Stimulated activated CD8-positive, alpha-beta memory T cell treated with anti-CD3 and anti-CD28 coated beads, Interleukin-12 subunit alpha, Interleukin-12 subunit beta, amount 100 ng/mL, for 24 hours (primary cell): ENCODE results near the gene DLL1.

Experiments used
- DNase-seq: peaks from one replicate; pipeline ENCODE4 v3.0.0-alpha.2; 2020; ENCODE audit errors: extremely low read depth

DLL1 gene

DNA sequence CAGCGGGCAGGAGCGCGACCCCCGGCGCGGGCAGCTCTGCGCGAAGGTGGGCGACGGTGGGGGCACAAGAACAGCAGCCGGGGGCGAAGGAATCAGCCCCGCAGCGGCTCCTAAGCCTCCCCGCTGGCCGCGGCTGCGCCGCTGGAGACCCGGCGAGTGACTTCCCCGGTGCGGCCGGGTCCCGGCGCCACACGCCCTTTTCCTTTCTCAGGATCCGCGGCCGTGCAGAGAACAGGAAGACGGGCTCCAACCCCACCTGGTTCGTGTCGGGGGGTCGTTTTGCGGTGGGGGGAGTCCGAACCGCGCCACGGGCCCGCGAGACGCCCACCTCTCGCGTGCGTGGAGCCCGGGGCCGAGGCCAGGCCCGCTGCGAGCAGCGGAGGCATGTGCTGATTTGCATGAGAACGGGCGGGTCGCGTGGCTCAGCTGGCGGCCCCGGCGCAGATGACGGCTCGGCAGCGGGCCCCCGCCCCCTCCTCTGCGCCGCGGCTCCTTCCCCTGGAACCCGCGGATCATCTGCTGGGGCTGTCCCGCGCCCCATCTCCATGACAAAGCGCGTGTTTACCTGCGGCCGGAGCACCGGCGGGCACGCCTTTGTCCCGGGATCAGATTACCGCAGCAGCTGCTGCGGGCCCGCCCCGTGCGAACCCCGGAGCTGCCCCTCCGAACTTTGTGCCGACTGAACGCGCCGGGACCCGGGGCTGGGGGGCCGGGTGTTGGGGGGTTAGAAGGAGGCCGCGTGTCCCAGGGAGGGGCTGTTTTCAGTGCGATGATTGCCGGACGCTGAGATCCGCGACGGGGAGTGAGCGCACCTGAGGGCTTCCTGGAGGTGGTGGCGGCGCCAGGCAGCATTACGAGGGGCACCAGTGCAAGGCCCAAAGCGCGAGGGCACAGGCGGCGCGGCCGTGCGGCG, 4.9 kb upstream of the DLL1 start:
- no peak for DNase-seq

DNA sequence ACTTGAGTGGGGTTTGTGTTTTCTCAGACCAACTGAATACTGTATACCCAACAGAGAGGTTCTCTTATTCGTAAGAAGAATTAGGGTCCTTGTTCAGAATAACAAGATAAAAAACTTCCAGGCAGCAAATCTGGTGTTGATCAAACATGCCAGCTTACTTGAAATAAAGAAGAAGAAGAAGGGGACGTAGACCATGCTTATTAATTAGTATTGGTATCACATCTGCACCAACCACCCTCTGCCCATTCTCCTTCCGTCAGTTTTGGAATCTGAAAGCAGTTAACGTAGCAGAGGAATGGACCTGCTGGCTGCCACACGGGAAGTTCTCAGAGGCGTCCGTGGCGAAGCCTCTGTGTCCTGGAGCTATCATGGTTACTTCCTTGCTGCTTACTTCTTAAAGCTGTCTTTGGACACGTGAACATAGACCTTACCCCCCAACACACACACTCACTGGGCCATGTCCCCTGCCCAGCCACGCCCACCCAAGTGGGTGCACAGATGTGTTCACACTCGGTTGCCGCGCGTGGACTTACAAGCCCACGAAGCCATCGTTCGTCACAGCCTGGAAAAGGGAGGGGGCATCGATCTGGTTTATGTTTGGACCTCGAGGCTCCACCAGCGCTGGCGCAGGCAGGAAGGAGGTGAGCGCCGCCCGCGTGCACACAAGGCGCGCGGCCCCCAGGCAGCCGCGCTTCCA, 4.1 kb upstream of the DLL1 start:
- no peak for DNase-seq

DNA sequence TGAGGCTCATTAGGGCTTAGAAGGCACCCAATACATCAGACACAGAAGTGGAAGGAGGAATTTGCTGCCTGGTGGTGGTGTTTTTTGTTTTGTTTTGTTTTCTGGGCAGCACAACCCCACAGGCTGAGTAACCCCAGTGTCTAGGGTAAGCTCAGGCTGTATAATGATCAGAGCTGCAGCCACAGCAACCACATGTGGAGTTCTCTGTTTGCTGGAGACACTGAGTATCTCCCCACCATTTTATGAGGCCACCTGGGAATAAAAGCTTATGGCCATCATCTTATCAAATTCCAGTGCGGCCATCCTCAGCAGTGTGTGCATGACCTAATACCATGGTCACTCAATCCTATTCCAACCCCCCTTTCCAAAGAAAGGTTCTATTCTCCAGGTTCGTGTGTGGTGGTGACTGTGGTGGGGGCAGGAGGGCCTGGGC, 3.4 kb upstream of the DLL1 start:
- no peak for DNase-seq

GRCh38 chr6:170293341-170294231, 2.7 kb upstream of the DLL1 start:
- DNase-seq: no peak

- no peak for DNase-seq
These were observed 1.7 kb upstream of the DLL1 start for GRCh38 chr6:170292407-170293158.

DNA sequence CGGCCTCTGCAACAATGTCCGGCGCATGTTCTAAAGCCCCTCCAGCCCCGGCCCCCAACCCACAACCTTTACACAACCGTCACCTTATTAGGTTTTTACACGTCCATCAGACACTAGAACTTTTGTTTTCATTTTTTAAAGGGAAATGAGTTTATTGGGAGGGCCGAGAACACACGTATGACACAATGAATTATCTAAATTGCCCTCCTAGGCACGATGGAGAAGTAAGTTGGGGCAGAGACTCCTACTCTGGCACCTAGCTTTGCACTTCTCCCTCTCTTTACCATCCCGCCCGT, 1.2 kb upstream of the DLL1 start:
- no peak for DNase-seq

DNA sequence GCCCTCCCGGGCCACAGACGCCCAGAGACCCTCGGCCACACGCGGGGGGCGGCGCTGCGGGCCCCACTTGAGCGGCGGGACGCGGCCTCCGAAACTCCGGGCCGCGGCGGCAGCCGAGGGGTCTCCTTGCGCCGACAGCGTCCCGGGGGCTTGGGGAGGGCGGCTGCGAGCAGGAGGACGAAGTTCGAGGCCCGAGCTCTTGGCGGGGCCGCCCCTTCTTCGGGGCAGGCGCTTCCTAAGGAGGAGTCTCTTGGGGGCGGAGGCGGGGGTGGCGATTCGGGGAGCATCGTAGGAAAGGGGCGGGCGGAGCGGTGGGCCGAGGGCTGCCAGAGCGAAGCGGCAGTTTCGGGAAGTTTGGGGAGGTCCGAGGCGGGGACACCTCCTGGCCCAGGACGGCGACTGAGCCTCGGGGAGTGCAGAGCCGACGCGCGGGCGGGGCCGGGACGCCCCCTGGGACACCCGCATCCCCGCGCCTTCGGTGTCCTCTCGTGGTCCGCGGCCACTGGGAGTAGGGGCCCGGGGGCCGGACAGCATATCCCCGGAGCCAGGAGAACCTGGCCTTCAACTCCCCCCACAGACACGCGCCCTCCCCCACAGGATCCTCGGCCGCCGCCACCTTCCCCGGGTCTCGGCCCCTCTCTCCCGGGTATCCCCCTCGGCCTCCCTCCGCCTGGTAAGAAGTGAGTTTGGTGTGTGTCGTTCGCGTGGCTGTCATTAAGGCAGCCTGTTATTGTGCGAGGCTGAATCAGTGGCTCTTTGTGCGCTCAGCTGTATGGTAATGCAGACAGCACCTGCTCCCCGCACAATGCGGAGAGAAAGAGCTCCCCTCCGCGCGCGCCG, 613 bp upstream of the DLL1 start:
- DNase-seq: no peak

DNA sequence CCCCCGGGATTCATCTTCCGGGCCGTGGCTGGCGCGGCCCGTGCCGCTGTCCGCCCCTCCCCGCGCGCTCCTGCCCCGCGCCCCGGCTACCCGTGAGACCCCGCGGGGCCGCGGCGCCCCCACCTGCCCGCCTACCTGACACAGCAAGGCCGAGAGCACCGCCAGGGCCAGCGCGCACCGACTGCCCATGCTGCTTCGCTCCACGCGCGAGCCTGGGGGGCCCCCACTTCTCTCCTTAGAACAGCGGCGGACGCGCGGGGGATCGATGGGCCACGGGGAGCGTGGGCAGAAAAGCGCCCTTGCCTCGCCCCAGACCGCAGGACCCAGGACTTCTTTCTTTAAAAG, 955 bp downstream of the DLL1 start:
- no peak for DNase-seq

GRCh38 chr6:170289180-170289931, 1.5 kb downstream of the DLL1 start:
- DNase-seq: no peak

- DNase-seq: no peak
These were observed 2.1 kb downstream of the DLL1 start for GRCh38 chr6:170288852-170289179.

DNA sequence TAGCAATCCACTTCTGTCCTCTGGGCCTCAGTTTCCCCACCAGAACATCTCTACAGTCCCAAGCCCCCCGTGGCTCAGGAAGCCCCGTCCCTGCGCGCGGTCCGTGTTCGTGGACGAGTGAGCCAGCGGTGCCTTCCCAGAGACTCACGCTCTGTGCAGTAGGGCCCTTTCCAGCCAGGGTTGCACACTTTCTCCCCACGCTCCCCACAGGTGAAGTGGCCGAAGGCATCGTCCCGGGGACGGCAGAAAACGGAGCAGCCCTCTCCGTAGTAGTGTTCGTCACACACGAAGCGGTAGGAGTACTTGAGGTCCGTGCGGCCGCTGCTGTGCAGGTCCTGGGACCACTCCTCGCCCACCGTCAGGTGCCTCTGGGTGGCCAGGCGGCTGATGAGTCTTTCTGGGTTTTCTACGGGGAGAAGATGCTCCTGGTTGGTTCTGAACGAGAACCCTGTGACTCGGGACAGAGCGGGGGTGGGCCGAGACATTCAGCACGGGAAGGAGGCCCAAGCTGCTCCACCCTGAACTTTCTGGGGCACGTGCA, 2.7 kb downstream of the DLL1 start:
- no peak for DNase-seq

- DNase-seq: no peak
These were observed 3.5 kb downstream of the DLL1 start for GRCh38 chr6:170287371-170287876.

DNA sequence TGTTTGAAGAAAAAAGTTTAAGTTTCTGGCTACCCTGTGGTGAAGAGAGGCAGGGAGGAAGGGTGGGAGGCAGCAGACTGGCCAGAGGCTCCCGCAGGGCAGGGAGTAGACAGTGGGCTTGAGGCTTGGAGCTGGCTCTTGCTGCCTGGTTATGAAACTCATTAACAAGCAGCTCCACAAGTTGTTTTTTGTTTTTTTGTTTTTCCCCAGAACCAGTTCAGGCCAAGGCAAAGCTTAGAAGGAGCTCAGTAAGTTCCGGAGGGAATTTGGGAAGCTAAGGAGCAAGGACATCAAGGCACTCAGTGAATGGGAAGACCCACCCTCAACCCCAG, 4.0 kb downstream of the DLL1 start:
- DNase-seq: no peak

- no peak for DNase-seq
These were observed 4.5 kb downstream of the DLL1 start for GRCh38 chr6:170286246-170286933.

- no peak for DNase-seq
These were observed 5.4 kb downstream of the DLL1 start for GRCh38 chr6:170285482-170285881.

GRCh38 chr6:170284866-170285469, 5.9 kb downstream of the DLL1 start:
- no peak for DNase-seq

GRCh38 chr6:170284126-170284773, 6.6 kb downstream of the DLL1 start:
- no peak for DNase-seq
